HPDE6-E6E7 (cell line): ENCODE measurements around the gene MYBPC2.
"Not testable (repeated sequence)": the region's sequence is repeated elsewhere in the genome, so short reads cannot be mapped to it uniquely, and the experiment has no call there.

Experiments
- DNase-seq: peaks from one replicate; pipeline ENCODE4 v3.0.0; 2011; ENCODE audit warnings: missing footprints; ENCODE audit errors: extremely low spot score

MYBPC2 gene

DNA sequence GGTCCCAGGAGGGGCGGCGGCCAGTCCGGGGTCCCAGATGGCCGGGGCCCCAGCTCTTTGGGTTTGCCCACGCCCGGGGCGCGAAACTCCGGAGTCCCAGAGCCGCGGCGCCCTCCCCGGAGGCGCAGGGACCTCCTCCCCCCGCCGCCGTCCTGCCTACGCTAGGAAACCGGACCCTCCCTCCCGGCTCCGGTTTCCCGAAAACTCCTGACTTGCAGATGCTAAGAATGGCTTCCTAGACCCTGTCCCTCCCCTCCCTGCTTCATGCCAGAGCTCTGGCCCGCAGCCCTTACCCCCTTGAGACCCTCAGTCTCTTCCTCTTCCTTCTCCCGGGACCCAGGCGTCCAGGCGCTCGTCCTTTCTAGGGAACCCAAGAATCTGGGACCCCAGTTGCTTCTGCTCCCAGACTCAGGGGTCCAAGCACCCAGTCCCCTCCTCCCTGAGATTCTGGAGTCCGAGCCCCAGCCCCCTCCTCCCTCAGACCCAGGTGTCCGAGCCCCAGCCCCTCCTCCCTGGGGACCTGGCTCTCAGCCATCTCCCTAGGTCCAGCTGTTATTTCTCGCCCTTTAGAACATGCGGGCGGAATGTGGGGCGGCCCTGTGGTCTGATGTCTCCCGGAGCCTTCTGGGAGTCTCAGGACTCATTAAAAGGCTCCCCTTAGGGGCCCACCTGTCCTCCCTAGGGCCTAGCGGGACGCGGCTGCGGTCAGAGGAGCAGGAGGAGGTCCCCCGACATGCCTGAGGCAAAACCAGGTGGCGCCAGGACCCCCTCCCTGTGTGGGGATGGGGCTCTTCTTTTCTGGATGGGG lies at the start of gene MYBPC2:
MYBPC2 (plus strand) TSS at position 672 of the 808 bp plus-strand sequence; CDS start at position 734, 62 bp downstream.
- DNase-seq, result no peak

DNA sequence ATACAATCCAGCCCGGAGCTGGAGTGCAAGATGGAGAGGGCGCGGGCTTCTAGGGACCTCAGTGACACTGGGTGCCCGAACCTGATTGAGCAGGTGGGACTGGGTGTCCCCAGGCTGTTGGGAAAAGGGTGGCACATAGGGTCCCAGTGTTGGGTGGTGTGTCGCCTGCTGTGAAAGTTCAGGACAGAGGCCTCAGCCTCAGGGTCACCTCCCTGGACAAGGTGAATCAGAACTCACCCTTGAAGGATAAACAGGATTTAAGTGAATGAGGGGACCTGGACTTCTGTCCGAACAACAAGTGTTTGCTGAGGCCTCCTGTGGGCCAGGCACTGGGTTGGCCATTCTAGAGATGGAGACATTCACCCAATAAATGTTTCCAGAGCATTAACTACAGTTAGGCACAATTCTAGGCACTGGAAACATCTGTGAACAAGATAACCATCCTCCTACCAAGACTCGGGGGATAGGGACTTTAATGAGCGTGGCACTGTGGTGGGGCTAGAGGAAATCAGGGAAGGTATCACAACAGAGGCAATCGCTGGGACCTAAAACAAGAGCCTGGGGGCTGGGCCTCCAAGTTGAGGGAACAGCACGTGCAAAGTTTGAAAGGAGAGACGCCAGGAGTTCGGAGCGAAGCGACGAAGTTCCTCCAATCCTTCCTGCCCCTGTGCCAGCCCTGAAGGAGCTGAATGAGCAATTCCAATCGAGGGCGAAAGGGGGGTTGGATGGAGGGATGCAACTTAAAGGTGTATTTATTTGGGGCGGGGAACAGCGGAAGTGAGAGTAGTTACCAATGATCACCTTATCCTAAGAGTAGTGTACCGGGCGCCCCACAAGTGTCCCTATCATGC lies 49.5 kb upstream of the MYBPC2 start:
- DNase-seq, result no peak

DNA sequence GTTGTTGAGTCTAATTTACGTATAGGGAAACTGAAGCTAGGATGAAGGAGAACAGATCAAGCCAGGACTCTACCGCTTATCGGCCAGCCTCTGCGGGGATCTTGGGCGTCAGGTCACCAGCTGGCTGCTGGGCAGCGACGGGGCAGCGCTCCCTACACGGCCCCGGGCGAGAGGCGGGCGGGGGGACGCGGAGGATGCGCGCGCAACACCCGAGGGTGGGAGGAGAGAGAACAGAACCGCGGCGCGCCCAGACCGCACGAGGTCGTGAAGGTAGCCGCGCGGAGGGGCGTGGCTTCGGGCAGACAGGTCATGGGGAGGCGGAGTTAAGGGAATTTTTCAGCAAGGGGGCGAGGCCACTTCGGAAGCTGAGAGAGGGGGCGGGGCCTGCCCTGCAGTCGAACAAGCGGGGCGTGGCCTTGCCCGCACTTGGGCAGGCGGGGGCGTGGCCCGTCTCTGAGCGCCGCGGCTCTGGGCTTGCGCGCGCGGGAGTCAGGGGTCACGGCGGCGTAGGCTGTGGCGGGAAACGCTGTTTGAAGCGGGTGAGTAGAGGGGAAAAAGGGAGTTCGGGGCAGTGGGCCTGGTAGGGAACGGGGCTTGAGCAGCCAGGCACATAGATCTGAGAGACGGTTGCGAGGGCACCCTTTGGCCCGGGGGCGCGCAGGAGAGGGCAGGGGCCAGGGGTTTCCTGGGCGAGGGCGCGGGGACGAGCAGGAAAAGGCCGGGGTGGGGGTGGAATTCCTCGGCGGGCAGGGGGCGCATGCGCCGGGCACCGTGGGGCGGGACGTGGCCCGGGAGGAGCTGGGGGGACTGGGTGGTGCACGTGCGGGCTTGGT lies 48.6 kb upstream of the MYBPC2 start, which contains the start of gene POLD1:
POLD1 (plus strand) TSS at position 496 of the 833 bp plus-strand sequence. CDS start 14,505 bp downstream, outside the sequence.
- peak; percentile 94 for DNase-seq

DNA sequence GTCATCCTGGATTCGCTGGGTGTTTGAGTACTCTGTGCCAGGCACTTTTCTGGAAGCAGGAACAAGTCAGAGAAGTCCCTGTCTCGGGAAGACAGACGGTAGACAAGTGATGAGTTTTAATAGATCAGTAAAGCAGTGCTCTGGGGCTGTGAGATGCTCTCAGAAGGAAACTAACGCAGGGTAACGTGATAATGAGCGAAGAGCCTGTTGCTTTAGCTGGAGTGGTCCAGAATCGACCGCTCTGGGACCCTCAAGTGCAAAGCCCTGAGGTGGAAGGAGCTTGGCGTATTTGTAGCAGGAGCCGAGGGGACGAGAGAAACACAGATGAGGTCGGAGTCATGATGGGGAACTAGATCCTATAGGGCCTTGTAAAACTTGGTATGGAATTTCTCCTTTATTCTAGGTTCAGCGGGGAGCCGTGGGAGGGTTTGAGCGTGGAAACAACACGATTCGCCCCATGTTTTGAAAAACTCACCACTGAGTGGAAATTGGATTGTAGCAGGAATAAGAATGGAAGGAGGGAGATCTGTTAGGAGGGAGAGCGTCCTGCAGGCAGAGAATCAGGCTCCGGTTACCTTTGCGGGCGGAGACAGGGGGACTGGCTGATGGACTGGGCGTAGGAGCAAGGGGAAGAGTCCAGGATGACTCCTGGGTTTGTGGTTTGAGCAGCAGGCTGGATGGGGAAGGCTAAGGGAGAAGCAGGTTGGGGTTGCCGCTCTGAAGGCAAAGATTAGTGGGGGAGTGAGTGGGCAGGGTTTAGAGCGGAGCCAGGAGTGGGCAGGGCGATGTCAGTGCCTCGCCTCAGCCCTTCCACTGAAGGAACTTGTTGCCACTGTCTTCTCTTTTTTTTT lies 47.8 kb upstream of the MYBPC2 start:
- no peak for DNase-seq

DNA sequence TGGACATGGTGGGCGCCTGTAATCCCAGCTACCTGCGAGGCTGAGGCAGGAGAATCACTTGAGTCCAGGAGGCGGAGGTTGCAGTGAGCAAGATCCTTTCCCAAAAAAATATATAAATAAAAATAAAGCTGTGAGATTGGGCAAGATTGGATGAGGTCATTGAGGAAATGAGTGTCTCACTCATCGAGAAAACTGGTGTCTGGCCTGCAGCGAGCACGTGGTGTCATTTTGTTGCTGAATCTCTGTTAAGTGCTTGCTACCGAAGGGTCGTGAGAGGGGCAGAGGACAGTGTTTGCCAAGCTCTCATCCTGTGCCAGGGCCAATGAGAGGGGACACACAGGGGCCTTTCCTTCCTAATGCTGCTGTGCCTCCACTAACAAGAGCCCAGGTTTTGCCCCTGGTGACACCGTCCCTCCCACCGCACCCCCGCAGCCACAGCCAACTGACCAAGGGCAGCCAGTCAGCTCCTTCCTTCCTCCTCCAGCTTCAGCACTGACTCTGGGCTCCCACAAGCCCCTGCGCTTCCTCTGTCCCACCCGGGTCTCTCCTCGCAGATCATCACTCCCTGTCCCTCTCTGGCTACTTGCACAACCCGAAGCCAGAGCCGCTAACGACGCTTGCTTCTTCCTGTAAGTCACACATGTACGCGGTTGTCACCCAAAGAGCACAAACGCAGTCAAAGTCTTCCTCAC lies 45.4 kb upstream of the MYBPC2 start:
- DNase-seq, result no peak

GRCh38 chr19:50387868-50388245 lies 44.8 kb upstream of the MYBPC2 start:
- DNase-seq, result no peak

DNA sequence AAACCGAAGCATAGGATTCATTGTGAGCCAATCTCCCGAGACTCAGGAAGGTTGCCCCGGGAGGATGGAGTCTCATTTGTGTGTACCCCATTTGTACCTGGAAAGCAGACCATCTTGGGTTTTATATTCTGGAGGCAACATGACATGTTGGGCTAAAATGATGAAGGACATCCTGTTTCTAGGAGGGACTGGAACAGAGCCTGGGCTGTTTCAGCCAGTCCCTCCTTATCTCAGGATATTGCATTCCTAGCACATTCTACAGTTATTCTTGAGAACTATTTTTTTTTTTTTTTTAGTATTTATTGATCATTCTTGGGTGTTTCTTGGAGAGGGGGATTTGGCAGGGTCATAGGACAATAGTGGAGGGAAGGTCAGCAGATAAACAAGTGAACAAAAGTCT lies 42.4 kb upstream of the MYBPC2 start:
- not testable (repeated sequence) for DNase-seq

DNA sequence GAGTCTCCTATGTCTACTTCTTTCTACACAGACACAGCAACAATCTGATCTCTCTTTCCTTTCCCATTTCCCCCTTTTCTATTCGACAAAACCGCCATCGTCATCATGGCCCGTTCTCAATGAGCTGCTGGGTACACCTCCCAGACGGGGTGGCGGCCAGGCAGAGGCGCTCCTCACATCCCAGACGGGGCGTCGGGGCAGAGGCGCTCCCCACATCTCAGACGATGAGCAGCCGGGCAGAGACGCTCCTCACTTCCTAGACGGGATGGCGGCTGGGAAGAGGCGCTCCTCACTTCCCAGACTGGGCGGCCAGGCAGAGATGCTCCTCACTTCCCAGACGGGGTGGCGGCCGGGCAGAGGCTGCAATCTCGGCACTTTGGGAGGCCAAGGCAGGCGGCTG lies 41.7 kb upstream of the MYBPC2 start:
- not testable (repeated sequence) for DNase-seq

DNA sequence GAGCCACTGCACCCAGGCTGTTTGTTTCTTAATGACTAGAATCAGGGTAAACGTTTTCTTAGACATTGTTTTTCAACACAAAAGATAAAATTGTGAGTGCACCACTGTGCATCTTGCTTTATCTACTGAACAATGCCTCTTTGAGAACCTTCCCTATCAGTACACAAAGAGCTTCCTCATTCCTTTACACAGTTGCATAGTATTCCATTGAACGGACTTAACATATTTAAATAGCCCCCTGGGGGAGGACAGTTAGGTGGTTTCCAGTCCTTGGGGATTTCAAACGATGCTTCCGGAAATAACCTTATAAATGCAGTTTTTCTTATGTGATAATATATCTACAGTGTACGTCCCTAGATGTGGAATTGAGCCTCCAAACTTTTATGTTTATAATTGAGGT lies 39.9 kb upstream of the MYBPC2 start:
- no peak for DNase-seq

- no peak for DNase-seq
Measured at GRCh38 chr19:50393589-50393988, 39.1 kb upstream of the MYBPC2 start.

DNA sequence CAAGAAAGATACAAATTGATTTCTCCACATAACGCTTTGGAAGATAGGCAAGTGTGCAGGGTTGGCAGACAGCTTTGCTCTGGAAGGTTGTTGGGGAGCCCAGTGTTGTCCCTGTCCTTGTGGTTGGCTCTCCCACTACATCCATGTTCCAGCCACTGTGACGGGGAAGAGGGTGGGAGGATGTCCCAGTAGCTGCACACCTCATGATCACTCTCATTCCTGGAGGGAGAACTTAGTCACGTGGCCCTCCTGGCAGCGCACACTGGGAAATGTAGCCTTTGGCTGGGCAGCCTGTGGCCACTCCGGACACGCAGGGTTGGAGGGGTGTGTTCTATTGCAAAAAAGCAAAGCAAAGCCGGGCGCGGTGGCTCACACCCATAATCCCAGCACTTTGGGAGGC lies 38.7 kb upstream of the MYBPC2 start:
- no peak for DNase-seq

GRCh38 chr19:50398675-50399367 lies 33.9 kb upstream of the MYBPC2 start:
- no peak for DNase-seq

GRCh38 chr19:50399368-50399745 lies 33.3 kb upstream of the MYBPC2 start:
- DNase-seq, result no peak

GRCh38 chr19:50401605-50402450 lies 30.9 kb upstream of the MYBPC2 start:
- no peak for DNase-seq

- no peak for DNase-seq
Measured at GRCh38 chr19:50402544-50403301, 30.0 kb upstream of the MYBPC2 start.

- no peak for DNase-seq
Measured at GRCh38 chr19:50406156-50406820, 26.4 kb upstream of the MYBPC2 start.

DNA sequence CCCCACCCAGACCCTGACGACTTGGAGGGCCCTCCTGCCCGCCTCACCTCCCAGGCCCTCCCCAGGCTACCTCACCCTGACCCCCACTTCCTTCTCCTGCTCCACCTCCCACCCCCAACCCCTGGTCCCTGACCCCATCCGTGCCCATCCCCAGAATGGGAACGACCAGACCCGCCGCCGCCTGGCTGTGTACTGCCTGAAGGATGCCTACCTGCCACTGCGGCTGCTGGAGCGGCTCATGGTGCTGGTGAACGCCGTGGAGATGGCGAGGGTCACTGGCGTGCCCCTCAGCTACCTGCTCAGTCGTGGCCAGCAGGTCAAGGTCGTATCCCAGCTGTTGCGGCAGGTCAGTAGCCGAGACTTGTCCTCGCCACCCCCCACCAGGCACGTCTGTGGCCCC lies 25.9 kb upstream of the MYBPC2 start:
- no peak for DNase-seq
